GM19193 (cell line): ENCODE results near the gene AKIP1.

Experiments
- POLR2A ChIP-seq: IDR thresholded peaks from 4 replicates; pipeline ENCODE4 v1.6.1; 2011; ENCODE audit not compliant: insufficient read depth, insufficient read length; ENCODE audit errors: extremely low read depth

Gene AKIP1

DNA sequence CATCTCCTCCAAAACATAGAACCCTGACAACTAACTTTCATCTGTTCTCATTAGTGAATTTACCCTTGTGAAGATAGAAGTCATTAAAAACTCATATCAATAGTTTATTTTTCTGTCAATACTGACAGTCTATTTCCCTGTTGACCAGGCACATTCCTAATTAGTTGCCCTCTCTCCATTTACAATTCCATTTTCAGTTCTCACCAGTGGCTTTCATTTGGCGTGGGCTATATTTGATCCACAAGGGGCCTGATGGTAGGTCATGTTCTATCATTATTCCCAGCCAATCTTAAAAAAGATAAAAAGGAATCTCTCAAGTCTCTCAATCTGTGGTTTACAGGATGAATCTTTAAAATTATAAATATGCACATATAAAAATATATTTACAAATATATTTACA is 3.9 kb upstream of the AKIP1 start:
- no peak for TF ChIP-seq POLR2A

DNA sequence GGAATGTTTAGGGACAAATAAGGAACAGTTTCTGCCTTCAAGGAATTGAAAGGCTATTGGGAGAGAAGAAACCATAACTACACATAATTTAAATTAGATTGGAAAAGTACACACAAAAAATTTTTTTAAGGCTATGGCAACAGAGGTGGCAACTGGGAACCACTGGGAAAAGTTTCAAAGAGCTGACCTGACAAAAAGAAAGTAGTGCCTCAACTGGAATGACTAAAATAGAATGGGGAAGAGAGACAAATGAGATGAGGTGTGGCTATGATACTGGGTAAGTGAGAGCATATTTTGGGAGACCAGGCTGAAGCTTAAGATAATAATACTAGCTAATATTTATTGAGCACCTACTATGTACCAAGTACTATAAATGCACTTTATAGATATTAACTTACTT is 2.9 kb upstream of the AKIP1 start:
- TF ChIP-seq POLR2A: no peak

DNA sequence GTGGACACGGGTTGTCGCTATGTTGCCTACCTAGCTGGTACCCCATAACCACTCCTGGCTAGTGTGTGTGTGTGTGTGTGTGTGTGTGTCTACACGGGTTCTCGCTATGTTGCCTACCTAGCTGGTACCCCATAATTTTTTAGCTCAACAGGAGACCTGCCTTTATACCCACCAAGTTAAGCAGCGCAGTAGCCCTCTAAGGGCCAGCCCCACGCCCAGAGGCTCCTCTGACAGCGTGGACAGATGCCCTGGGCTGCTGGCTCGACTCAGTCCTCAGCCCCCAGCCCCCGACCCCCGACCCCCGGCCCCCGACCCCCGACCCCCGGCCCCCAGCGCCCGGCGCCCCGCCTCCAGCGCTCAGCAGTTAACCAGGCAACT is 351 bp upstream of the AKIP1 start:
- TF ChIP-seq POLR2A: no peak

DNA sequence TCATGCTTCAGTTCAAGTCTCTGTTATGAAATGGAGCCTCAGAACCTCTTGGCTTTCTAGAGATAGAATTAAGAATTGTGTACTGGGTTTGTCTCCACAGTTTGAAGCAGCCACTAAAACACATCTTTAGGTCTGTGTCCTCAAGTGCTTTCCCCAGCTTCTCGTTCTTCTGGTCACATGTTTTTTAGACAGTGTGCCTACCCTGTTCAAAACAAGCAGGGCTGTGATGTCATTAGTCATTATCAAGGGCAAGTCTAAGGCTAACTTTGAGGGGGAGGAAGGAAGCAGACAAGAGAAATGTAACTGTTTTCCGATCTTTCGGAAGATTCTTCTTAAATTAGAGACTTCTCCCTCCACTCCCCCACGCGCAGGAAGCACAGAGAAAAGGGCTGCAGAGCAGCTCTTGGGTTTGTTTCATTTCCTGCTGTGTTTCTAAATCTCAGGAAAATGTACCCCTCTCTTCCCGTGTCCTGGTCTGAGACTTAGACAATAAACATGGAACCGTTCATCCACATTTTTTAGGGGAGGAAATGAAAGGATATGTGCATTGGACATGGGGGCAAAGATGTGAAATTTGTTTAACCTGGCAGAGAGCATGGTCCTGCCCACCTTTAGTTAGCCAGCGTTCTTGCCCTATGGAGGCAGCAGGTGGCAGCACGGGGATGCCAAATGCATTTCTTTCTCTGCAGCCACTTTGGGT is 3.1 kb downstream of the AKIP1 start:
- TF ChIP-seq POLR2A: no peak

DNA sequence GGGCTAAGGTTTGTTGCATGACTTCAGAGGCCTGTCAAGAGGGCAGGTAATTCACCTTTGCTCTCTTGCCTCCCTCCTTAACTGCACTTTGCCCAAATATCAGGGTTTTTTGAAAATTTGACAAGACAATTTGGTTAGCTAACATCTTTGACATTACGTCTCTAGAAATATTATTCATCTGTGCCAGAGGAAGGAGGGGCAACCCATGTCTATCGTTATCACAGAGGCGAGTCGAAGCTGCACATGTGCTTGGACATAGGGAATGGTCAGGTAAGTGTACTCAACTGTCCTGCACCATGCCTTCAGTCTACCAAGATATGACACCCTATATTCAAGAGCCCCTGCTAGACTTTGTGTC is 3.7 kb downstream of the AKIP1 start:
- no peak for TF ChIP-seq POLR2A

DNA sequence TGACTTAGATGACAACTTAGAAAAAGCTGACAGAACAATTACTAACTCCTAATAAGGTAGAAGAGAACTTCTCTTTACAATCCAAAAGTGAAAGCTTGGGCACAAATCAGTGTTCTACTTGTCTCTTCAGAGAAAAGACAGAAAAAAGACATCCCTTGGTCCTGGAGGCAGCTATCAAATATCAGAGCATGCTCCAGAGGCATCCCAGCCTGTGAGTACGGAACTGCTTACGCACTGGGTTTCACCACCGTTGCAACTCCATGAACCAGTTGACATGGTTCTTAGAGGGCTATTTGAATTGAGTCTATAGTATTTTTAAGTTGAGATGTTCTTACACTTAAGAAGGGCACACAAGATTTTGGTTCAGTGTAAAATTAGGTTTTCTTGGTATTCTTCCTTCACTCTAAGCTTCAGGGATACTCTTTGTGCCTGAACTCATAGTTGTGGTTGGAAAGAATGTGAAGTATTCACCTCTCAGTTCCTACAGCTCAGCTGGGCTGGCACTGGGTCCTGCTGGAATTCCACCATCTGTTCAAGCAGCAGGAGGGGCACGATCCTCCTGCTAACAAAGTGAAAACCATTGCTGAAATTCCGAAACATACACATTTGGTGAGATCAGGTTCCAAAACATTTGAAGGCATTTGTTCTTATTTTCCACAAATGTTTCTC is 6.3 kb downstream of the AKIP1 start:
- no peak for TF ChIP-seq POLR2A

DNA sequence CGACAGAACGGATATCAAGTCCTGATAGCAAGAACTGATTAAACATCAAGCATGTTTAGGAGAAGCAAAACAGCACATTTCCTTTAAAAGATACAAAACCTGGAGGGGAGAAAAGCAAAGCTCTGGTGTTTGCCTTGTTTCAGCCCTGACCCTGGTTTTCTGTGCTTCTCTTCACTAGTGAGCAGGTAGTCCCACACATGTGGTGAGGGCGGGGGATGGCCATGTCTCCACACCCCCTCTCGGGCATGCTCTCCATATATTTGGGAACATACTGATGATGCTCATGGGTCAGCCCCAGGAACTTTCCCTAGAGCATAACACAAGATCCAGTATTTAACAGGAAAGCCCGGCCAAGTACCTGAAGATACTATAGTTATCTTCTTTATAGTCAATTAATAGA is 11.7 kb downstream of the AKIP1 start:
- no peak for TF ChIP-seq POLR2A

DNA sequence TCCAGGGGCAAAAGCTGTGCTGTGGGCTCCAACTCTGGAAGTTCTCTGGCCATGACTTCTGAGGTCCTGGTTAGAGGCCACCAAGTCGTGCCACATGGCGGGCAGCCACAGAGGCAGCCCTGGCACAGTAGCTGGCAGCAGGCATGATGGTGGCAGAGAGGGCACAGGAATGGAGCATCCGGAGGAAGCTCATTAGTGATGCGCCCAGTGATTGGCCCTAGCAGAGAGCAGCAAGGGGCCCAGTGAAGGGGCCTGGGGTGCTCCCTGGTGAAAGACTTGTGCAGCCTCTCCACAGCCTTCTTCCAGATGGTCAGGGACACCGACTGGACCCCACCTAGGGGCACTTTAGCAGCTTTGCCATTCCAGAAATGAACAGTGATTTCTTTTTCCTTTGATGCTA is 14.7 kb downstream of the AKIP1 start:
- no peak for TF ChIP-seq POLR2A

DNA sequence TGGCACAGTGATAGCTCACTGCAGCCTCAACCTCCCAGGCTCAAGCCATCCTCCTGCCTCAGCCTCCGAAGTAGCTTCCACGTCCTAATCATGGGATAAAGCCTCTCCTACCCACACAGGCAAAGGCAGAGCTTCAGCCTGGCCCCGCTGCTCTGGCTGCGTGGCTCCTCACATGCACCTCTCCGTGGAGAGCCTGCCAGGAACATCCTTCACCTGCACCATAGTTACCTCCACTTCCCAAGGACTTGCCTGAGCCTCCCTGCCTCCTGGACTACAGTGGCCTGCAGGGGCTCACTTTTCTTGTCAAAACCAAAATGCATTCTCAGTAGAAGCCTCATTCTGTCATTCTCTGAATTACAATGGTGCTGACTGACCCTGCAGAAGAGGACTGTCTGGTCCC is 15.2 kb downstream of the AKIP1 start:
- no peak for TF ChIP-seq POLR2A

DNA sequence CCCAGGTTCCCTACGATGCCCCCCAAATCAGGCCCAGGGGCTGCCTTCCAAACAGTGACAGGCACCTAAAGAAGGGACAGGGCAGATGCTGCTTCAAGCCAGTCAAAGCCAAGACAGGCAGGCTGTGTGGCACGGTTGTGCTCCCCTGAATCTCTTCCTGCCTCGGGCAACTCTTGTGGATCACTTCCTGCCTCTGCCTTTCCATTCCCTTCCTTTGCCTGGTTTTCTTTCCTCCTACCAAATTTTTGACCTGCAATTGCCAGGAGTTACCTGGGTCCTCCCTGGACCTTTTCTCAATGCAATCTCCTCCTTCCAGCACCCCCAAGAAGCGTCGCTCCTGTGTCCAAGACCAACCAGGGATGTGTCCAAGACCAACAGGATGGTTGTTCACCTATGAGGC is 16.2 kb downstream of the AKIP1 start:
- TF ChIP-seq POLR2A: no peak

DNA sequence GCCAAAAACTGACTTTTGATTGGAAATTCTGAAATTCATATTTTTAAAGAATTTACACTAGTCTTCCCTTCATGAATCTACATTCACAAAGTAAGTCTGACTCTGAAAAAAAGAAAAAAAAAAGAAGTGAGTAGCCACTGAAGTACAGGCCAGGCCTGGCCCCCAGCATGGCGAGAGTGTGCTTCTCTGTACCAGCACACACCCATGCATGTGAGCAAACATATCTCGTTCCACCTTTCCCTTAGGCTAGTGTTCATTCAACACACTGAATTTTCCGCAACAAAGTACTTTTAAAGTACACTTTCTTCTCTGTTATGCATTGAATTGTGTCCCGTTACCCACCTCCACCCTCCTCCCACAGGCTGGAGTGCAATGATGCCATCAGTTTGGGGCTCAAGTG is 17.2 kb downstream of the AKIP1 start:
- no peak for TF ChIP-seq POLR2A

DNA sequence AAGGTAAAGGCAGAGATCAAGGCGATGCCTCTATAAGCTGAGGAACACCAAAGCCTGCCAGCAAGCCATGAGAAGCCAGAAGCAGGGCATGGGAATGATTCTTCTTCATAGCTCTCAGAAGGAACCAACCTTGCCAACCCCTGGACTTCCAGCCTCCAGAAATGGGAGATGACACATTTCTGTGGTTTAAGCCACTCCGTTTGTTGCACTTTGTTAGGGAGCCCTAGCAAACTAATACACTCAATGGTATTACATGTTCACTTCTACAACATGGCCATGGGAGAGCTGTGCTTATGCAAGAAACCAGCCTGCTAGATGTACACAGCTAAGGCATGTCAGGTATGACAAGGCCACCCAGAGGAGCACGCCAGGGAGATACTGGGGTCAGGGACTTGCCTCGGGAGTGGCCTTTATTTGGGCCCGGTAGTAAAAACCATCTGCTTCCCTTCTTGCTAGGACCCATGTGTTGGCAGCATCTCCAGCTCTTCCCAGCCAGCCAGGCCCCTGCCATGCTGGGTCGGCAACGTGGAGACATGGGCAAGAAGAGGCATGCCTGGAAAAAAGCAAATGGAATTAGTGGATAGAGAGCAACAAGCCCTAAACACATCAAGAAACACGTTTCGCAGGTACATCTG is 18.1 kb downstream of the AKIP1 start:
- no peak for TF ChIP-seq POLR2A

DNA sequence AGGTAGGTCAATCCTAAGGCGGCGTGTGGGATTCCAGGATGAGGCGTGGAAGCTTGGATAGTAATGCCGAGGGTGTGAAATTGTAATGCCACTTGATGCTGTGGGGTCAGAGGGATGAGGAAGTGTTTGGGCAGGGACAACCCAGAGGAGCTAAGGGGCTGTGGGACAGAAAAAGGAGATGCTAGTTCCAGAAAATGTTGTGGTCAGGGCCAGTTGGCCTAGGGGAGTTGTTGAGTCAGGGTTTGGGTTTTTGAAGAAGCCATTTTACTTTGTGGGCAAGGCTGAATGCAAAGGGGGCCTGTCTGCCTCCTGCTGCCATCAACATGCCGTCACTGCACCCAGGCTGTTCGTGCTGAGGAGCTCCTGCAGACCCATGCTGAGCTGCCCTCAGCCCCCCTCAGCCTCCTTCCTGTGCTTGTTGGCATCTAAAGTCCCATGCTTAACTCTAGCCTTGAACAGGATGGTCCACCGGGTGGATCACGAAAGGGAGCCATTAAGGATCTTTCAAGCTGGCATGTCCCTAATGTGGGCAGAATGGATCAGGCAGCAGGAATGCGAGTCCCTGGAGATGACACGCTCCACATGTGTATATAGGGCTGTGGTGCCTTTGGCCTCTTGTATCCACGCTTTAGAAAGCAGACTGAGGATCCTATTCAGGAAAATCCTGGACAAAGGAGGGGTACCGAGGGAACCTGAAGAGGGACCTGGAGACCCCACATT is 19.6 kb downstream of the AKIP1 start:
- TF ChIP-seq POLR2A: no peak

DNA sequence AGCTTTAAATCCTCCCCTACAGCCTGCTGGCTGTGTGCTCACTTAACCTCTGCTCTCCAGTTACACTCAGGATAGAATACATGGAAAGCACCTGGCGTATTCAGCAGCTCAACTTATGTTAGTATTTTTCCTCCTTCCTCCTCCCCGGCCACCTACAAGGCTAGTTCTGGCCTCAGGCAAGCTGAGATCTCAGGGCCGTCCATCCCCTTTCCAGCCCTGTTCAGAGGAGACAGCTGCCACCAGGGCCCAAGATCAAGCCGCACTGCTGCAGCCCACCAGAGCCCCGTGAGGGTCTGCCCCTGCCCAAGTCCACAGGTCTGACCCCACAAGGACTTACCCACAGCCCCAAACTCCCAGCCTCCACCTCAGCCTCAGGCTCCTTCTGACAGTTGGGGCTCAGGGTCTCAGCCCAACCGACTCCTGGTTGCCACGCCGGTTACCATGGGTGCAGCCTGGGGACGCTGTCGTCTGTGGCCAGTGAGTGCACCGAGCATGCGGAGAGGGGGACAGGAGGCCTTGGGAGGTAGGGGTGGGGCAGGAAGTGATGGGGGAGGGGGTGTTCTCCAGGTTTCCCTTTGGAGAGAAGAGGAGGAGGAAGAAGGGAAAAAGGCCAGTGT is 21.7 kb downstream of the AKIP1 start, which contains the start of gene C11orf16:
Gene C11orf16, minus strand, starts transcription at position 384 of the 617 bp plus-strand sequence. CDS start 639 bp downstream, outside the sequence.
- TF ChIP-seq POLR2A: no peak

DNA sequence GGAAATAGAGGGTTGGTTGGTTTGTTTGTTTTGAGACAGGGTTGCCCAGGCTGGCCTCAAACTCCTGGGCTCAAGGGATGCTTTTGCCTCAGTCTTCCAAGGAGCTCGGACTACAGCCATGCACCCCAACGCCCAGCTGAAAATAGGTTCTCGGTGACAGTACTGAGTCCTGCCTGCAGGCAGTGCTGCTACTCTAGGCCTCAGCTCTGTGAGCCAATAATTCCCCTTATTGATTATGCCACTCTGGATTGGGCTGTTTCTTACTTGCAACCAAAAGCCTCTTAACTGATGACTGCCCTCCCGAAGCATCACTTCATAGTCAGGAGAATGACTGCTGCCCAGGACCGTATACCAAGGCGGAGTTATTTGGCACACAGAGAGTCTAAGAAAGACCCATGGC is 22.9 kb downstream of the AKIP1 start:
- TF ChIP-seq POLR2A: no peak
